ENCODE data around the gene PPP2R5C.

- TF ChIP-seq ZFP3 (CRISPR knock-in tag; IDR thresholded peaks at IDR 0.05) (no peak), TOX (CRISPR knock-in tag; IDR thresholded peaks at IDR 0.05; ENCODE audit: borderline replicate concordance) (no peak), PATZ1 (CRISPR knock-in tag; IDR thresholded peaks at IDR 0.05; ENCODE audit: borderline replicate concordance) (no peak), ZNF70 (CRISPR knock-in tag; IDR thresholded peaks at IDR 0.05) (no peak)
- TF ChIP-seq, protein P1, sequence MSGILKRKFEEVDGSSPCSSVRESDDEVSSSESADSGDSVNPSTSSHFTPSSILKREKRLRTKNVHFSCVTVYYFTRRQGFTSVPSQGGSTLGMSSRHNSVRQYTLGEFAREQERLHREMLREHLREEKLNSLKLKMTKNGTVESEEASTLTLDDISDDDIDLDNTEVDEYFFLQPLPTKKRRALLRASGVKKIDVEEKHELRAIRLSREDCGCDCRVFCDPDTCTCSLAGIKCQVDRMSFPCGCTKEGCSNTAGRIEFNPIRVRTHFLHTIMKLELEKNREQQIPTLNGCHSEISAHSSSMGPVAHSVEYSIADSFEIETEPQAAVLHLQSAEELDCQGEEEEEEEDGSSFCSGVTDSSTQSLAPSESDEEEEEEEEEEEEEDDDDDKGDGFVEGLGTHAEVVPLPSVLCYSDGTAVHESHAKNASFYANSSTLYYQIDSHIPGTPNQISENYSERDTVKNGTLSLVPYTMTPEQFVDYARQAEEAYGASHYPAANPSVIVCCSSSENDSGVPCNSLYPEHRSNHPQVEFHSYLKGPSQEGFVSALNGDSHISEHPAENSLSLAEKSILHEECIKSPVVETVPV (CRISPR knock-in tag; IDR thresholded peaks at IDR 0.05) = no peak
These were observed 163.6 kb downstream of the PPP2R5C start for GRCh38 chr14:101925152-101925551.

Measured in SK-N-SH treated with all-trans-retinoic acid at 6 μM for 48 hours (cell line).